ENCODE results near the gene TUSC2.

DNA sequence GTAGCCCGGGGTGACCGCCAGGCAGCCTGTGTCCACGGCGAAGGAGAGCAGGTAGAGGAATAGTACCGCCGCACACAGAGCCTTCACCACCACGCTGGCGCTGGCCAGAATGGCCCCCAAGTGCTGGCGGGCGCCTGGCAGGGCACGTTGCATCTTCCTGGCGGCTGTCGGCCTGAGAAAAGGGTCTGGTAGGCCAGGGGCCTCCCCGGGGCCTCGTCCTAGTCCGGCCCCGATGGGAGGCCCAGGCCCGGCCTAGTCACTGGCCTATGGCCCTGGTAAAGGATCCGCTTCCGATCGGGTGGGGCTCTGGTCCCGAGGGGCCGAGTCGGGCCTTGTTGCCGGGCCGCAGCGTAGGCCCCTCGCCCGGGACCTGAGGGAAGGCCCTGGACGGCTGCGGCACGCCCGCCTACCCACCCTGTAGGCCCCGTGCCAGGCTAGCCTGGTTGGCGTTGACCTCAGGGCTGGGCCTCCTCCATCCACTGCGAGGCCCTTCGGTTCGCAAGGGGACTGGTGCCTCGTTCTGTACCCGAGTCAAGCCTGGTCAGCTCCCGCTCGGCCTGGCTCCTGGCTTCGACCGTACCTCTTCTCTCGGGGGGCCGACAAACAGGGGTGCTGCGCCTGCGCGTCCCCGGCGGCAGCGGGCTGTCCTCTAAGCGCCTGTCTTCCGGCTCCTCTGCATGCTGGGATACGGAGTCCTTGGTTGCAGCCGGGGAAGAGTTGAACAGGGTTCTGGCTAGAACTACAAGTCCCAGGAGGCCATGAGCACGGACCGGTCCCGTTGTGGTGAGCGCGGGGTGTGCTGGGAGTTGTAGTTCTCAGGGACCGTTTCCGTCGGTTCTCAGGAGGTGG lies 31.1 kb upstream of the TUSC2 start, which contains the start of gene TMEM115:
- TF ChIP-seq, protein P1, sequence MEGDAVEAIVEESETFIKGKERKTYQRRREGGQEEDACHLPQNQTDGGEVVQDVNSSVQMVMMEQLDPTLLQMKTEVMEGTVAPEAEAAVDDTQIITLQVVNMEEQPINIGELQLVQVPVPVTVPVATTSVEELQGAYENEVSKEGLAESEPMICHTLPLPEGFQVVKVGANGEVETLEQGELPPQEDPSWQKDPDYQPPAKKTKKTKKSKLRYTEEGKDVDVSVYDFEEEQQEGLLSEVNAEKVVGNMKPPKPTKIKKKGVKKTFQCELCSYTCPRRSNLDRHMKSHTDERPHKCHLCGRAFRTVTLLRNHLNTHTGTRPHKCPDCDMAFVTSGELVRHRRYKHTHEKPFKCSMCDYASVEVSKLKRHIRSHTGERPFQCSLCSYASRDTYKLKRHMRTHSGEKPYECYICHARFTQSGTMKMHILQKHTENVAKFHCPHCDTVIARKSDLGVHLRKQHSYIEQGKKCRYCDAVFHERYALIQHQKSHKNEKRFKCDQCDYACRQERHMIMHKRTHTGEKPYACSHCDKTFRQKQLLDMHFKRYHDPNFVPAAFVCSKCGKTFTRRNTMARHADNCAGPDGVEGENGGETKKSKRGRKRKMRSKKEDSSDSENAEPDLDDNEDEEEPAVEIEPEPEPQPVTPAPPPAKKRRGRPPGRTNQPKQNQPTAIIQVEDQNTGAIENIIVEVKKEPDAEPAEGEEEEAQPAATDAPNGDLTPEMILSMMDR (IDR thresholded peaks at IDR 0.05; ENCODE audit: insufficient read depth, low read length, poor library complexity, severe bottlenecking) = no peak
- no peak for TF ChIP-seq EZH2phosphoT487 (conservative IDR thresholded peaks at IDR 0.05; ENCODE audit: low read length)

Measured in SU-DHL-6 (cell line).